CD4-positive, alpha-beta T cell (primary cell): ENCODE data around the gene KNTC1. TPM values are rescaled to one million over a fixed set of nuclear protein-coding genes. Genes with fewer than 3 reads are reported as not detected.
"Not testable (repeated sequence)": the region's sequence is repeated elsewhere in the genome, so short reads cannot be mapped to it uniquely, and the experiment has no call there.

Source experiments
- ATAC-seq: fragments of 200-7000 bp; cut with Tn5 transposase; one replicate; pipeline ENCODE4 v1.10.0; 2022; ENCODE audit warnings: mild to moderate bottlenecking; ENCODE audit not compliant: poor library complexity
- CTCF ChIA-PET: fragments of 350-600 bp; sonication (Branson Sonifier 250); formaldehyde crosslinking; loops from one replicate; lab custom pipeline; 2021; ENCODE audit warnings: antibody characterized with exemption, inconsistent platforms; lab: Charles Lee
- POLR2A ChIA-PET: fragments of 350-600 bp; sonication (Branson Sonifier 250); formaldehyde crosslinking; loops from one replicate; lab custom pipeline; 2021; ENCODE audit warnings: antibody characterized with exemption, inconsistent platforms; lab: Charles Lee
- DNase-seq, 14 experiments: peaks; one replicate each; pipeline ENCODE4 v3.0.0-alpha.2; 2013 to 2020; ENCODE audit warnings: mixed read lengths in 2 of 14
- H3K27ac ChIP-seq, 2 donors: one replicate each; pipeline versions ENCODE4 v1.5.1 to v1.7.0; 2013; ENCODE audit warnings: low read length in 2 of 2, low read depth in 1 of 2, mild to moderate bottlenecking in 1 of 2
- H3K27me3 ChIP-seq, 2 experiments: 1 replicate in 1 of 2; 2 replicates in 1 of 2; pipeline versions ENCODE4 v1.6.1 to v1.7.0; 2013; ENCODE audit warnings: low read length in 2 of 2, control low read depth in 1 of 2, mild to moderate bottlenecking in 1 of 2, moderate library complexity in 1 of 2; ENCODE audit not compliant: insufficient read depth in 2 of 2, control insufficient read depth in 1 of 2
- H3K36me3 ChIP-seq: one replicate; pipeline ENCODE4 v1.6.1; 2013; ENCODE audit warnings: low read length, control low read depth; ENCODE audit not compliant: insufficient read depth
- H3K4me1 ChIP-seq: one replicate; pipeline ENCODE4 v1.6.1; 2013; ENCODE audit warnings: low read length, control low read depth; ENCODE audit not compliant: insufficient read depth
- H3K4me3 ChIP-seq: one replicate; pipeline ENCODE4 v1.5.1; 2013; ENCODE audit warnings: mild to moderate bottlenecking, low read length, moderate library complexity
- H3K9me3 ChIP-seq, 2 experiments: 1 replicate in 1 of 2; 2 replicates in 1 of 2; pipeline versions ENCODE4 v1.6.1 to v1.7.0; 2013; ENCODE audit warnings: low read length in 2 of 2, mild to moderate bottlenecking in 2 of 2, control low read depth in 1 of 2, moderate library complexity in 1 of 2; ENCODE audit not compliant: control insufficient read depth in 1 of 2, insufficient read depth in 1 of 2
- H3K27ac Mint-ChIP-seq: one replicate; pipeline ENCODE4 v1.8.0; 2020; ENCODE audit warnings: mixed read lengths
- H3K27me3 Mint-ChIP-seq: one replicate; pipeline ENCODE4 v1.8.0; 2021; ENCODE audit warnings: mixed read lengths
- H3K36me3 Mint-ChIP-seq: one replicate; pipeline ENCODE4 v1.8.0; 2021; ENCODE audit warnings: low read depth, mixed read lengths
- H3K4me1 Mint-ChIP-seq: one replicate; pipeline ENCODE4 v1.8.0; 2021; ENCODE audit warnings: low read depth, mixed read lengths
- H3K4me3 Mint-ChIP-seq: one replicate; pipeline ENCODE4 v1.8.0; 2020; ENCODE audit warnings: mild to moderate bottlenecking, mixed read lengths
- H3K9me3 Mint-ChIP-seq: one replicate; pipeline ENCODE4 v1.8.0; 2020; ENCODE audit warnings: mixed read lengths
- CTCF ChIP-seq: fragments of 200-600 bp; IDR thresholded peaks from one replicate; pipeline ENCODE4 v1.8.0; 2022; ENCODE audit warnings: antibody characterized with exemption, mild to moderate bottlenecking
- intact Hi-C, 2 experiments: fragments of 100-400 bp; cut with DNase I in 1 of 2; cut with micrococcal nuclease in 1 of 2; formaldehyde crosslinking; loops; one replicate each; pipeline versions ENCODE4 v1.15.1 to v1.9.0; 2023 to 2025; cut with DNase I, micrococcal nuclease
- total RNA-seq, 174 experiments: library from RNA in 2 of 174; stranded (reverse) in 2 of 174; gene quantifications; one replicate each; pipeline ENCODE4 v1.2.3 and lab custom pipeline; 2021 to 2026

The KNTC1 gene
- total RNA-seq, 2 experiments from 2014 or later: 23.3 to 23.8 TPM

DNA sequence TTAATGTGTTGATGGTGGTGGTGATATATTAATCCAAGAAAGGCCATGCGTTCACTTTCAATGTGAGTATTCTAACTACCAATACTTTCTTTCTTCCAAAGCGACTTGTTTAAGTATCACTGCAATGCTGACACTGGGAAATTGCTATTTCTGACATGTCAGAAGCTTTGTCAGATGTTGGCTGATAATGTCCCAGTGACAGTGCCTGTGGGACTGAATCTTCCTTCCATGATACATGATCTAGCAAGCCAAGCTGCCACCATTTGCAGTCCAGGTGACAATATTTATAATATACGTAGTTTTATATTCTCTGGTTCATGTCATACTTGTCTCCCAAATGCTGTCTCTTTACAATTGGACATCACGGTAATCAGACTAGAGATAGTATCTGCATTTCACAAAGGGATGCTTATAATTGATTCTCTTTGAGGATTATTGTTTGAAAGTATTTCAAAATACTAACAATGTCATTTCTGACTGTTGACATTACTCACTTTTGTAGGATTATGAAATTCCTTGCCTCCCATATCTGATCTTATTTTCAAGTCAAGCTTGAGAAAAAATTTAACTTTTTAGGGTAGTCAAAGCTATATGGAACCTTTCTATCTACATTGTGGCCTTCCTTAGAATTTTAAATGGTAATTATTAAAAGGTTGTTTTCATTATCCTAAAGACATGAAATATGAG lies 57.3 kb downstream of the KNTC1 start:
- Histone ChIP-seq H3K4me1 (no peaks in the 10 kb centered on the region), H3K9me3 (no peaks in the 10 kb centered on the region), H3K4me3 (no peak overlapping the region), H3K27me3 (no peaks in the 10 kb centered on the region), H3K27ac (no peak overlapping the region), H3K36me3 (peaks cover 30% of the 10 kb centered on the region)
- no peaks in the 10 kb centered on the region for H3K9me3 Mint-ChIP-seq
- H3K4me1 Mint-ChIP-seq: no peaks in the 10 kb centered on the region
- no peak for TF ChIP-seq CTCF
- no peaks in the 10 kb centered on the region for H3K27me3 Mint-ChIP-seq
- DNase-seq (no peak), ATAC-seq (no peak)
- H3K27ac Mint-ChIP-seq: no peak overlapping the region
- no peak overlapping the region for H3K4me3 Mint-ChIP-seq
- intact Hi-C loops: no loop called here
- peaks cover 51% of the 10 kb centered on the region for H3K36me3 Mint-ChIP-seq
- CTCF ChIA-PET: no interaction called here
- POLR2A ChIA-PET: no interaction called here

GRCh38 chr12:122590990-122591389 lies 63.9 kb downstream of the KNTC1 start:
- Mint-ChIP-seq H3K9me3 (no peaks in the 10 kb centered on the region), H3K36me3 (peaks cover 37% of the 10 kb centered on the region), H3K4me1 (no peaks in the 10 kb centered on the region), H3K27me3 (no peaks in the 10 kb centered on the region), H3K4me3 (no peak overlapping the region), H3K27ac (no peak overlapping the region)
- no peak for TF ChIP-seq CTCF
- DNase-seq (no peak), ATAC-seq (no peak)
- ChIA-PET CTCF (no interaction called here), POLR2A (no interaction called here)
- Histone ChIP-seq H3K9me3 (no peaks in the 10 kb centered on the region), H3K4me1 (no peaks in the 10 kb centered on the region), H3K27ac (no peak overlapping the region), H3K36me3 (peaks cover 19% of the 10 kb centered on the region), H3K4me3 (no peak overlapping the region), H3K27me3 (no peaks in the 10 kb centered on the region)
- intact Hi-C loops: no loop called here

DNA sequence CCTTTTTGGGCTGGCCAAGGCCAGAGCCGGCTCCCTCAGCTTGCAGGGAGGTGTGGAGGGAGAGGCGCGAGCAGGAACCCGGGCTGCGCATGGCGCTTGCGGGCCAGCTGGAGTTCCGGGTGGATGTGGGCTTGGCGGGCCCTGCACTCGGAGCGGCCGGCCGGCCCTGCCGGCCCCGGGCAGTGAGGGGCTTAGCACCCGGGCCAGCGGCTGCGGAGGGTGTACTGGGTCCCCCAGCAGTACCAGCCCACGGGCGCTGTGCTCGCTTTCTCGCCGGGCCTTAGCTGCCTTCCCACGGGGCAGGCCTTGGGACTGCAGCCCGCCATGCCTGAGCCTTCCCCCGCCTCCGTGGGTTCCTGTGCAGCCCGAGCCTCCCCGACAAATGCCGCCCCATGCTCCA lies 64.9 kb downstream of the KNTC1 start:
- H3K27me3 Mint-ChIP-seq, H3K27me3 ChIP-seq, ATAC-seq, H3K4me1 Mint-ChIP-seq, H3K27ac Mint-ChIP-seq, POLR2A ChIA-PET, H3K9me3 Mint-ChIP-seq, H3K9me3 ChIP-seq, CTCF ChIA-PET, H3K4me1 ChIP-seq, H3K4me3 ChIP-seq, H3K27ac ChIP-seq, DNase-seq, H3K4me3 Mint-ChIP-seq, intact Hi-C loops: not testable (repeated sequence)
- H3K36me3 Mint-ChIP-seq: peaks cover 35% of the 10 kb centered on the region
- H3K36me3 ChIP-seq: peaks cover 16% of the 10 kb centered on the region

DNA sequence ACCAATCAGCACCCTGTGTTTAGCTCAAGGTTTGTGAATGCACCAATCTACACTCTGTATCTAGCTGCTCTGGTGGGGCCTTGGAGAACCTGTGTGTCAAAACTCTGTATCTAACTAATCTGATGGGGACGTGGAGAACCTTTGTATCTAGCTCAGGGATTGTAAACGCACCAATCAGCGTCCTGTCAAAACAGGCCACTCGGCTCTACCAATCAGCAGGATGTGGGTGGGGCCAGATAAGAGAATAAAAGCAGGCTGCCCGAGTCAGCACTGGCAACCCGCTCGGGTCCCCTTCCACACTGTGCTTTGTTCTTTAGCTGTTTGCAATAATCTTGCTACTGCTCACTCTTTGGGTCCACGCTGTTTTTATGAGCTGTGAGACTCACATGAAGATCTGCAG lies 65.5 kb downstream of the KNTC1 start:
- H3K9me3 Mint-ChIP-seq, H3K9me3 ChIP-seq, intact Hi-C loops, POLR2A ChIA-PET, H3K4me3 Mint-ChIP-seq, H3K4me3 ChIP-seq, H3K27ac ChIP-seq, H3K27me3 Mint-ChIP-seq, H3K4me1 Mint-ChIP-seq, DNase-seq, CTCF ChIA-PET, ATAC-seq, H3K27ac Mint-ChIP-seq, H3K4me1 ChIP-seq, H3K27me3 ChIP-seq: not testable (repeated sequence)
- peaks cover 35% of the 10 kb centered on the region for H3K36me3 Mint-ChIP-seq
- H3K36me3 ChIP-seq: peaks cover 15% of the 10 kb centered on the region
